GM18499 (cell line): ENCODE results near the gene APBB2.

Experiments used
- ATAC-seq: cut with Tn5 transposase; IDR thresholded peaks from one replicate; pipeline ENCODE4 v1.9.1; 2021; ENCODE audit warnings: moderate number of reproducible peaks; ENCODE audit not compliant: insufficient read depth, unreplicated experiment

APBB2 gene

GRCh38 chr4:41142376-41143310 is 71.7 kb downstream of the APBB2 start:
- ATAC-seq: no peak

GRCh38 chr4:41141900-41142299 is 72.4 kb downstream of the APBB2 start:
- no peak for ATAC-seq

- ATAC-seq: no peak
These were observed 73.9 kb downstream of the APBB2 start for GRCh38 chr4:41140410-41140809.

GRCh38 chr4:41137879-41138278 is 76.5 kb downstream of the APBB2 start:
- no peak for ATAC-seq

GRCh38 chr4:41136456-41136855 is 77.9 kb downstream of the APBB2 start:
- ATAC-seq: no peak

- ATAC-seq: no peak
These were observed 78.5 kb downstream of the APBB2 start for GRCh38 chr4:41135801-41136200.

GRCh38 chr4:41134581-41134980 is 79.8 kb downstream of the APBB2 start:
- ATAC-seq: no peak

- ATAC-seq: no peak
These were observed 80.8 kb downstream of the APBB2 start for GRCh38 chr4:41133454-41134018.

GRCh38 chr4:41132055-41132683 is 82.2 kb downstream of the APBB2 start:
- ATAC-seq: no peak

- no peak for ATAC-seq
These were observed 84.4 kb downstream of the APBB2 start for GRCh38 chr4:41129936-41130440.

- ATAC-seq: no peak
These were observed 85.1 kb downstream of the APBB2 start for GRCh38 chr4:41129128-41129754.

- ATAC-seq: no peak
These were observed 88.6 kb downstream of the APBB2 start for GRCh38 chr4:41125558-41126311.

- no peak for ATAC-seq
These were observed 89.3 kb downstream of the APBB2 start for GRCh38 chr4:41124916-41125548.

- ATAC-seq: no peak
These were observed 91.6 kb downstream of the APBB2 start for GRCh38 chr4:41122775-41123174.

GRCh38 chr4:41122309-41122708 is 92.0 kb downstream of the APBB2 start:
- ATAC-seq: no peak

GRCh38 chr4:41121906-41122305 is 92.4 kb downstream of the APBB2 start:
- no peak for ATAC-seq

GRCh38 chr4:41120297-41121217 is 93.8 kb downstream of the APBB2 start:
- no peak for ATAC-seq

GRCh38 chr4:41119867-41120295 is 94.5 kb downstream of the APBB2 start:
- no peak for ATAC-seq
